NCI-H146 (cell line): ENCODE data around the gene AVPR2.

Experiments
- DNase-seq: peaks from one replicate; lab custom pipeline; 2025; lab: John Stamatoyannopoulos, UW

Gene AVPR2

GRCh38 chrX:153913701-153914100 lies 9.2 kb downstream of the AVPR2 start:
- DNase-seq: no peak

GRCh38 chrX:153917869-153918268 lies 13.4 kb downstream of the AVPR2 start:
- no peak for DNase-seq

DNA sequence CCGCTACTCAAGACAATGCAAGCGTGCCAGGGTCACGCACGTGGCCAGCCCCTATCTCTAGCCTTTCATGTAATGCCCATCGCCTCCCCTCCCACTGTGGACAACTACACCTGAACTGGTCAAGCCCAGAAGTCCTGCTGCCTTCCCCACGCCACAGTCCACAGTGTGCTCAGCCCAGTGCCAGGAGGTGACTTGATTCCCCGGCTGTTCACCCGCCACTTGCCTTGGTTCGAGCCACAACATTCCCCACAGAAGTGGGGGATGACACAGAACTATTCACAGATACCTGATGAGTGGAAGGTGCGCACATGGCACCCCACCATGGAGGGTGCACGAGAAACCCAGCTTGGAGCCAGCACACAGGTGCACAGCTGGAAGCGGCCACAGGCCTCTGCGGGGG lies 14.8 kb downstream of the AVPR2 start:
- DNase-seq: no peak

- DNase-seq: no peak
Observed at GRCh38 chrX:153920546-153920945, 16.1 kb downstream of the AVPR2 start.

DNA sequence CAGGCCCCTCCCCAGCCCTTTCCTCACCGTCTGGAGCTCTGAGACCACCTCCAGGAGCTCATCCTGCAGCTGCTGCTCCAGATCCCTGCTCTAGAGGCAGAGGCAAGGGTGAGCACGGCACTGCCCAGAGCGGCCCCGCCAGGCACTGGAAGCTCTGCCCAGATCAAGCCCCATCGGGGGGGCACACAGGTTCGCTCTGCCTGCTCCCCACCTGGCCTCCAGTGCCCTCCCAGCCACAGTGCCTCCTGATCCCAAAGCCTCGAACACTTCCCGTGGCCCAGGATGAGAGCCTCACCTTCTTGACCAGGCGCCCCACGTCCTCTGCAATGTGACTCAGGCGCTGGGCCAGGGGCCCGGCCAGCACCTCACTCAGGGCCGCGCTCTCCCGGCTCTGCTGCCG lies 16.6 kb downstream of the AVPR2 start:
- no peak for DNase-seq

DNA sequence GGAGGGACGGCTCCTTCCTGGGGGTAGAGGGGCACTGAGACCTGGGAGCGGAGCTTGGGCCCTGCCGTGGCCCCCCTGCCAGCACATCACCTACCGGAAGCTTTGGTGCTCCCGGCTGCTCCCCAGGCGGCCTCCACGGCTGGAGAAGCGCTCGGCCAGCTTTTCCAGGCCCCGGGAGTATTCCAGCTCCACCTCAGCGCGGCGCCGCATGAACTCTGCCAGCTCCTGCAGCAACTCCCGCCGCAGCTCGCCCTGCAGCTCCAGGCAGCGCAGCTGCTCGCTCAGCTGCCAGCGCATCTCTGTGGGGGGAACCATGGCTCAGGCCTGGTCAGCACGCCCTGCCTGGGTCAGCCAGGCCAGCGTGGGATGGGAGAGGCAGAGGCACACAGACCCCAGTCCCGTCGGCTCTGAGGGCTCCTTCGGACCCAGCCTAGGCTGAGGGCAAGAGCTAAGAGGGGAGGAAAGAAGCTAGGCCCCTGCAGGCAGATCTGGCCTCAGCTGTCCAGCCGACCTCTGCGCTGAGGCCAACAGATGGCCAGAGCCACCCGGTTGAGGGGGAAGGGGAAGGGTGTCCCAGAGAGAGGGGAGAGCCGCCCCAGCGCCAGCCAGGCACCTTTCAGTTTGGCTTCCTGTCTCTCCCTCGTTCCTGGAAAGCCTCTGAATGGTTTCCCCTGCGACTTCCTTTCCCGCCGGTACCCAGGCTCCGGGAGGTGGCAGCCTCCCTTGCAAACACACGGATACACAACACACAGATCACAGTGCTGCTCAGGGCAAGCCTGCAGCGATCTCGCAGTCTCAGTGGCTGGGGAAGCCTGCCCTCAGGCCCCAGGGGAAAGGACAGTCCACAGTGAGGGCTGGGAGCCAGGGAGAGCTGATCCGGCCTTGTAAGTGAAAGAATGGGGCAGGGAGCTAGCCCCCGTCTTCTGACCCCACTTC lies 17.3 kb downstream of the AVPR2 start:
- DNase-seq: no peak

- peak; percentile 12 for DNase-seq
Observed at GRCh38 chrX:153922932-153923857, 18.7 kb downstream of the AVPR2 start.

DNA sequence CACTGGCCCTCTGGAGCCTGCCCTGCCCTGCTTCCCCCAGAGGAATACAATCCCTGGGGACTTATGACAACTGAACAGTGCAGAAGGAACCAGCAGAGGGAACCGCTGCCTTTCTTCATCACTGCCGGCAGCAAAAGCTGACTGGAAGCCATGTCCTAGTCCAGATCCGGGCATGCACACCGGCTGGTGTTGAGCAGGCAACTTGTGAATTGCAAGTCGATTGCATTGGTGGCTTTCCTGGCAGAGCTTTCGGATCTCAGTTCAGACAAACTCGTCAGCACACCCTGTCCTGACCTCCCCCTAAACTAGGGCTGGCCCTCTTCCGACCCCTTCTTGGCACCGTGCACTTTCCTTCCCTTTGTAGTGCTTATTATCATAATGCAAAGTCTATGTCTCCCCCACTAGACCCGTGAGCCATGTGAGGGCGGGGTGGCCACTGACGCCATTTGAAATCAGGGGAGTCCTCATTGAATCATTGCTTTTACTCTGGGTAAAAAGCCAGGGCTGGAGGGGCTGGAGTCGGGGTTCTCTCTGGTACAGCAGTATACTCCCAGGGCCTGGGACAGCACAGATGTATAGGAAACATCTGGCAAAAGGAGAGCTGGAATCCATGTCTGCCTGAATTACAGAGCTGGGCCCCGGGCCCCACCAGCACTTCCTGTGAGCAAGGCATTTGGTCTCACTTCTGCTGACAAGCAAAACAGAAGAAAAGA lies 19.8 kb downstream of the AVPR2 start:
- DNase-seq: peak; percentile 33

- no peak for DNase-seq
Observed at GRCh38 chrX:153925387-153925738, 20.9 kb downstream of the AVPR2 start.

DNA sequence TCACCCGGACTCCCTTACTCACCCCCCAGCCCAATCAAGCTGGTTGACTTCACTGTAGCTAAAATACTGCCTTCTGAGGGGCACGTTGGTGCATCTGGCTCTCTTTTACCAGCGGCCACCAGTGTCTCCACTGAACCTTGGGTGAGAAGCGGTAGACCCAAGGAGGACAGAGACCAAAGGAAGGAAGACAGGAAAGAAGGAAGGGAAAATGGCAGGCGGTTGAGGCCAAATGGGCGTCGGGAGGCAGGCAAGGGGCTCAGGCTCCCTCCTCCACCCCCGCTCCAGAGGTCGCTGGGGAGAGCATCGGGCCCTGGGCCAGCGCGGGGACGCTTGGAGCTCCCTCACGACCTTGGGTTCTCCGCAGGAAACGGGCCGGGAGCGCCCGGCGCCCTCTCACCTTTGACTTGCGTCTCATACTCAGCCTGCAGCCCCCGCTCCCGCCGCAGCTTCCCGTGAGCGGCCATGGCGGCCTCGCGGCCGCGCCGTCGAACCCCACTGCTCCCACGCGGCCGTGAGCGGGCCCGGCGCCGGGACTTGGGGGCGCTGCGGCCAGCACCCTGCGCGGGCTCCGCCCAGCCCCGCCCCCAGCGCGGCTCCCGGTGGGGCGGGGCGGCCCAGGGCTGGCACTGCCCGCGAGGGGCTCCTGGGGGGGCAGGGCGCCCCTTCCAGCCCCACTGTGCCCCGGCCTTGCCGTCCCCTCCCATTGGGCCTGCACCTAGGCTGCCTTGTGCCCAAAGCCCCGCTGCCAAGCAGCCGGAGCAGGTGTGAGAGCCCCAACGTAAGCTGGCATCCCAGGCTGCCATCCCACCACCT lies 21.5 kb downstream of the AVPR2 start, which contains the start of gene ARHGAP4:
Gene ARHGAP4, minus strand, starts transcription at position 526 of the 813 bp plus-strand sequence. Its CDS starts 62 bp downstream, at position 464.
- peak; percentile 31 for DNase-seq

- no peak for DNase-seq
Observed at GRCh38 chrX:153926552-153926857, 22.0 kb downstream of the AVPR2 start.

DNA sequence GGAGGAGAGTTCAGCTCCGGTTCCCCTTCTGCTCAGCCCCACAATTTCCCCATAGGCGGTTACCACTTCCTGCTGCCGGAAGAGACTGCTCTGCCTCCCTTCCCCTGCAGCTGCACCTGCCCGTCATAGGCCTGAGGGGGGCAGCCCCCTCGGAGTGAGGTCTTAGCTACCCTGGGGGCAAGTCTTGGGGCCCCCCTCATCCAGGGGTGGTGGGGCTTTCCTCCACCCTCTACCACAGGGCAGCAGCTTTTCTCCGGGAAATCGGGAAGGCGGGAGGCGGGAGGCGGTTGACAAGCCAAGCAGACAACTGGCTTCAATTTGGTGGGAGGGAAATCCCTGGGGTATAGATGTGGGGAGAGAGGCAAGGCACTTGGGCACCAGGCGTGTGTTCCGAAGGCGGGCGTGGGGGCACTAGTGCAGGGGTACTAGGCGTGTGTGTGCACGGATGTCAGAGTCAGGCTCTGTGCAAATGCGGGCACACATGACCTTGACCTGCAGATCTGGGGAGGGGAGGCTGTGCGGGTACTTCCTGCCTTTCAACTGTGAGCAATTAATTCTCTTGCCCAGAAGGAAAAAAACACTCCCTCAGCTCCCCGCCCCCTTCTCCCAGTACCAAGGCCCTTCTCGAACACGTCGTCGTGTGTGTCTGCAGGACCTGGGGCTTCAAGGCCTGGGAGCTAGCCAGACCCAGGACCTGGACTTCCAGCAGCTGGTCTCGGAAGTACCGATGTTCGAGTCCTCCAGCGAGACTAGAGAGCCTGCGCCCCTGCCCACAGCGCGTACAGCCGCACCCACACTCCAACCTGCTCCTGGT lies 22.6 kb downstream of the AVPR2 start:
- DNase-seq: peak; percentile 79

- no peak for DNase-seq
Observed at GRCh38 chrX:153927672-153927921, 23.1 kb downstream of the AVPR2 start.

- DNase-seq: peak; percentile 98
Observed at GRCh38 chrX:153927922-153928760, 23.7 kb downstream of the AVPR2 start.

GRCh38 chrX:153928846-153929245 lies 24.4 kb downstream of the AVPR2 start:
- no peak for DNase-seq

GRCh38 chrX:153929576-153929975 lies 25.1 kb downstream of the AVPR2 start:
- DNase-seq: no peak

GRCh38 chrX:153930011-153930910 lies 25.8 kb downstream of the AVPR2 start:
- no peak for DNase-seq

DNA sequence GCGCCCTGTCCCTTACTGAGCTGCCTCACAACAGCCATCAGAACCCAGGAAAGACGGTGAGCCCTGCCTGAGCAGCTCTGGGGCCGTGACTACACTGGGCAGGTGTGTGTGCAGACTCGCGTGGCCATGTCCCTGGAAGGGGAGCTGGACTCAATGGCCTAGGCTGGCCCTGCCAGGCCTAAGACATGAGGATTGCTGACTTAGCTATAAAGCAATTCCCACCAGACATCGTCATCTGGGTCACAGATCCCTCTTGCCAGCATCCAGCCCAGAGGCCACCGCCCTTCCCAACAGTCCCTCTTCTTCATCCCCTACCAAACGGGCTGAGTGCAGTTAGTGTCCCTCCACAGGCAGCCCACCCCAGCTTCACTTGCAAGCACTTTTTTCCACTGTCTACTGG lies 26.7 kb downstream of the AVPR2 start:
- DNase-seq: no peak

DNA sequence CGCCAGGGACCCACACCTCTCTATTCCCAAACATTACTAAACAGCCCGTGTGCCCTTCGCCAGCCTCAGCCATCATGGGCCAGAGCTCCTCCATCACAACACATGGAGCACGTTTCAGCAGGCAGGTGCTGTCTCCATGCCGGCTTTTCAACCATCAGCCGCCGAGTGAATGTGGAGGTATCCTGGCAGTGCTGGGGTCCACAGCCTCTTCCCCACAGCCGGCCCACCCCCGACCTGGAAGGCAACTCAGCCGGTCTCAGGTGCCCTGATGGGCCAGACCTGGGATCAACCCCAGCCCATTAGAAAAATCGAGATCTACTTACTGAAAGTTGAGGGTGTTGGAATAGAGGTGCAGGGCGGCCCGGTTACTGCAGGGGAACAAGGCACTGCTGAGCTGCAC lies 27.3 kb downstream of the AVPR2 start:
- DNase-seq: no peak
